Suppressor macrophage treated with lipopolysaccharide for 1 hour (primary cell): ENCODE data around the gene RSPH6A.

Experiments
- DNase-seq, 3 donors: peaks; one replicate each; pipeline ENCODE4 v3.0.0-alpha.2; 2020 to 2022

The RSPH6A gene

GRCh38 chr19:45824531-45825262 is 9.6 kb upstream of the RSPH6A start:
- no peak for DNase-seq

GRCh38 chr19:45824041-45824471 is 8.9 kb upstream of the RSPH6A start:
- DNase-seq: no peak

GRCh38 chr19:45823182-45823581 is 8.1 kb upstream of the RSPH6A start:
- no peak for DNase-seq

- DNase-seq: no peak
These were observed 7.6 kb upstream of the RSPH6A start for GRCh38 chr19:45822716-45823115.

GRCh38 chr19:45821570-45821969 is 6.5 kb upstream of the RSPH6A start:
- no peak for DNase-seq

- no peak for DNase-seq
These were observed 6.0 kb upstream of the RSPH6A start for GRCh38 chr19:45821103-45821521.

GRCh38 chr19:45820413-45821102 is 5.5 kb upstream of the RSPH6A start:
- no peak for DNase-seq

- DNase-seq: no peak
These were observed 4.7 kb upstream of the RSPH6A start for GRCh38 chr19:45819769-45820168.

GRCh38 chr19:45817725-45818301 is 2.7 kb upstream of the RSPH6A start:
- no peak for DNase-seq

GRCh38 chr19:45817010-45817724 is 2.1 kb upstream of the RSPH6A start:
- DNase-seq: peak; percentile 96 to 98 (median 97)

GRCh38 chr19:45816236-45817009 is 1.3 kb upstream of the RSPH6A start:
- no peak for DNase-seq

- no peak for DNase-seq
These were observed 541 bp upstream of the RSPH6A start for GRCh38 chr19:45815481-45816216.

- DNase-seq: peak in 1 of 3 donors; percentile 14
These were observed 835 bp downstream of the RSPH6A start for GRCh38 chr19:45814166-45814780.

- DNase-seq: peak in 1 of 3 donors; percentile 17
These were observed 2.8 kb downstream of the RSPH6A start for GRCh38 chr19:45812297-45812696.

GRCh38 chr19:45809643-45810159 is 5.4 kb downstream of the RSPH6A start:
- DNase-seq: peak; percentile 43 to 70 (median 58)

GRCh38 chr19:45805719-45806118 is 9.4 kb downstream of the RSPH6A start:
- DNase-seq: no peak

- no peak for DNase-seq
These were observed 10.2 kb downstream of the RSPH6A start for GRCh38 chr19:45804959-45805230.

GRCh38 chr19:45804140-45804958 is 10.8 kb downstream of the RSPH6A start:
- DNase-seq: no peak

- DNase-seq: no peak
These were observed 13.4 kb downstream of the RSPH6A start for GRCh38 chr19:45801603-45802175.

GRCh38 chr19:45800070-45800553 is 15.0 kb downstream of the RSPH6A start:
- DNase-seq: peak; percentile 69 to 86 (median 76)
